Loucy (cell line): Measurements from ENCODE around the gene ADAT2.

Experiments
- CTCF ChIP-seq: fragments of 200-600 bp; sonication (generic); conservative IDR thresholded peaks from 2 replicates; pipeline ENCODE4 v1.5.1; 2014; ENCODE audit warnings: mild to moderate bottlenecking, antibody characterized with exemption, low read length
- EZH2phosphoT487 ChIP-seq: fragments of 200-600 bp; IDR thresholded peaks from 2 replicates; pipeline ENCODE4 v1.6.1; 2018; ENCODE audit warnings: antibody characterized with exemption, mild to moderate bottlenecking, moderate library complexity, borderline replicate concordance

- no peak for TF ChIP-seq CTCF
- no peak for TF ChIP-seq EZH2phosphoT487
These were observed 54.8 kb downstream of the ADAT2 start for GRCh38 chr6:143395699-143396098.
